ENCODE data around the gene KRT79.

DNA sequence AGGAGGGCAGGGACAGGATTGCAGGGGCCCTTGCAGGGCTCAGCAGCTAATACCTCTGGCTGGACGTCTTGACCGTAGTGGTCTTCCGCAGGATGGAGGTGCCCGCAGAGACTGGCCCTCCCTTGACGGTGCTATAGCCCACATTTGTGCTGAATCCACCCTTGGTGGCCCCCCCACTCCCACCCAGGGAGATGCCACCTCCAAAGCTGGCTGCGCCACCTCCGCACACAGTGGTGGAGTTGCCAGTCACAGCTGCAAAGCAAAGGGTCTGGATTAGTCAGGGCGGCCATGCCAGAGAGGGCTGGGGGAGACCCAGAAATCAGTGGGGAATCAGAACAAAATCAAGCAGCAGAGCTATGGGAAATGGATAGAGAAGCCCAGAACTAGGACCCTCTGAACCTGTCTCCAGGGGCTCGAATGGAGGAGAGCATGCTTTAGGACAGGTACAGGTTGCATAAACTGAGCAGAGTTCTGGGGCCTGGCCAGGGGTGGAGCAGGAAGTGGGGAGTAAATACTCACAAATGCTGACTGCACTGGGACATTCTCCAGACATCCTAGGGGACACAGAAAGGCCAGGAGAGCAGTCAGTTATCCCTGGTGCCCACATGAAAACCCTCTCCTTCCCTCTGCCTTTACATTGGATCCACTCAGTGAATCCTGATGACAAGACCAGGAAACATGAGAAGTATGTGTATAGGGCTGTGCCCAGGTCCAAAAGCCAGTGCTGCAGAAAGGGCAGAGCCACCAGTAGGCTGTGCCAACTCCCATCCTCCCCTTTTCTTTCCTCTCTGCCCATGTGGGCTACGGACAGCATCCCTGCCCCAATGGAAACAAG, 12.1 kb downstream of the KRT79 start:
- TF ChIP-seq, protein P1, sequence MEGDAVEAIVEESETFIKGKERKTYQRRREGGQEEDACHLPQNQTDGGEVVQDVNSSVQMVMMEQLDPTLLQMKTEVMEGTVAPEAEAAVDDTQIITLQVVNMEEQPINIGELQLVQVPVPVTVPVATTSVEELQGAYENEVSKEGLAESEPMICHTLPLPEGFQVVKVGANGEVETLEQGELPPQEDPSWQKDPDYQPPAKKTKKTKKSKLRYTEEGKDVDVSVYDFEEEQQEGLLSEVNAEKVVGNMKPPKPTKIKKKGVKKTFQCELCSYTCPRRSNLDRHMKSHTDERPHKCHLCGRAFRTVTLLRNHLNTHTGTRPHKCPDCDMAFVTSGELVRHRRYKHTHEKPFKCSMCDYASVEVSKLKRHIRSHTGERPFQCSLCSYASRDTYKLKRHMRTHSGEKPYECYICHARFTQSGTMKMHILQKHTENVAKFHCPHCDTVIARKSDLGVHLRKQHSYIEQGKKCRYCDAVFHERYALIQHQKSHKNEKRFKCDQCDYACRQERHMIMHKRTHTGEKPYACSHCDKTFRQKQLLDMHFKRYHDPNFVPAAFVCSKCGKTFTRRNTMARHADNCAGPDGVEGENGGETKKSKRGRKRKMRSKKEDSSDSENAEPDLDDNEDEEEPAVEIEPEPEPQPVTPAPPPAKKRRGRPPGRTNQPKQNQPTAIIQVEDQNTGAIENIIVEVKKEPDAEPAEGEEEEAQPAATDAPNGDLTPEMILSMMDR (IDR thresholded peaks at IDR 0.05), result no peak
- TF ChIP-seq EP300 (IDR thresholded peaks at IDR 0.05) (no peak), POLR2A (IDR thresholded peaks at IDR 0.05) (no peak), POLR2AphosphoS5 (IDR thresholded peaks at IDR 0.05) (no peak)
